HepG2 (cell line): ENCODE data around the gene C20orf144. TPM values are rescaled to one million over a fixed set of nuclear protein-coding genes. Genes with fewer than 3 reads are reported as not detected.

Source experiments
- ATF7 ChIP-seq, 2 experiments: fragments of 450-650 bp in 1 of 2; sonication (generic) in 1 of 2; formaldehyde crosslinking in 1 of 2; IDR thresholded peaks; 2 replicates each; pipeline versions ENCODE4 v1.4.0 to v1.6.1; 2016 to 2020; ENCODE audit warnings: antibody characterized with exemption in 1 of 2, mild to moderate bottlenecking in 1 of 2, missing genetic modification reagents in 1 of 2
- CENPX ChIP-seq: sonication (generic); formaldehyde crosslinking; IDR thresholded peaks from 2 replicates; pipeline ENCODE4 v1.9.0; 2021; ENCODE audit warnings: mild to moderate bottlenecking, missing genetic modification reagents, moderate library complexity
- CHCHD3 ChIP-seq: sonication (generic); formaldehyde crosslinking; IDR thresholded peaks from 2 replicates; pipeline ENCODE4 v1.8.0; 2022; ENCODE audit warnings: mild to moderate bottlenecking, missing genetic modification reagents, moderate library complexity
- FOSL1 ChIP-seq: sonication (generic); formaldehyde crosslinking; IDR thresholded peaks from 2 replicates; pipeline ENCODE4 v1.9.0; 2021; ENCODE audit warnings: missing genetic modification reagents, borderline replicate concordance
- FOSL2 ChIP-seq: sonication (generic); formaldehyde crosslinking; IDR thresholded peaks from 2 replicates; pipeline ENCODE4 v1.4.0; 2020; ENCODE audit warnings: missing genetic modification reagents
- HCFC1 ChIP-seq: fragments of 150-350 bp; IDR thresholded peaks from 2 replicates; pipeline ENCODE4 v1.6.1; 2014; ENCODE audit warnings: low read depth, low read length
- PITX1 ChIP-seq: sonication (generic); formaldehyde crosslinking; IDR thresholded peaks from 2 replicates; pipeline ENCODE4 v1.5.1; 2020; ENCODE audit warnings: mild to moderate bottlenecking, missing genetic modification reagents
- PRDM10 ChIP-seq: sonication (generic); formaldehyde crosslinking; IDR thresholded peaks from 2 replicates; pipeline ENCODE4 v1.4.0; 2020; ENCODE audit warnings: low read depth, missing genetic modification reagents
- TBX3 ChIP-seq: fragments of 450-650 bp; IDR thresholded peaks from 2 replicates; pipeline ENCODE4 v1.6.1; 2017; ENCODE audit warnings: antibody characterized with exemption, mild to moderate bottlenecking, inconsistent platforms, borderline replicate concordance
- USF2 ChIP-seq, 2 experiments: sonication (generic) in 1 of 2; formaldehyde crosslinking in 1 of 2; IDR thresholded peaks; 2 replicates each; pipeline versions ENCODE4 v1.5.1 to v1.6.1; 2011 to 2020; ENCODE audit warnings: borderline replicate concordance in 1 of 2, low read depth in 1 of 2, low read length in 1 of 2, mild to moderate bottlenecking in 1 of 2, missing genetic modification reagents in 1 of 2, moderate library complexity in 1 of 2
- ZNF282 ChIP-seq: fragments of 450-650 bp; IDR thresholded peaks from 2 replicates; pipeline ENCODE4 v1.6.1; 2018; ENCODE audit not compliant: partially characterized antibody
- ZNF318 ChIP-seq: sonication (generic); formaldehyde crosslinking; IDR thresholded peaks from 2 replicates; pipeline ENCODE4 v1.4.0; 2020; ENCODE audit warnings: mild to moderate bottlenecking, missing genetic modification reagents
- ZNF605 ChIP-seq: sonication (generic); formaldehyde crosslinking; IDR thresholded peaks from 2 replicates; pipeline ENCODE4 v1.8.0; 2022; ENCODE audit warnings: mild to moderate bottlenecking, missing genetic modification reagents
- polyA plus RNA-seq, 8 experiments: library from polyadenylated mRNA; depleted of rRNA in 3 of 8; stranded (reverse) in 7 of 8; unstranded in 1 of 8; fragments of >200 nt; fragmentation: Illumina TruSeq in 4 of 8; extraction: Trizol in 4 of 8; gene quantifications; 2 replicates each; pipeline versions ENCODE4 v1.2.1 to v1.2.3, GENCODE V29; 2011 to 2016; ENCODE audit warnings: low read depth in 4 of 8, missing spikeins in 1 of 8, mixed read lengths in 1 of 8; ENCODE audit not compliant: insufficient read depth in 1 of 8
- total RNA-seq, 5 experiments: library from RNA; depleted of rRNA; stranded (reverse); fragments of >200 nt; fragmentation: Illumina TruSeq; extraction: Trizol; gene quantifications; 2 replicates each; pipeline ENCODE4 v1.2.3, GENCODE V29; 2016; ENCODE audit warnings: low read depth in 1 of 5

C20orf144 gene
- total and polyA plus RNA-seq, 2 of the 13 experiments (the other 11 are each of a cell fraction or from before 2014, with no cell fraction given), result 0.09 to 0.16 TPM

- TF ChIP-seq USF2 (IDR thresholded peaks at IDR 0.05; ENCODE audit: low read depth, low read length), result no peak
- TF ChIP-seq USF2 (CRISPR knock-in tag; IDR thresholded peaks at IDR 0.05; ENCODE audit: borderline replicate concordance), result no peak; the same call in 1 of the 2 replicates
- TF ChIP-seq ZNF318 (CRISPR knock-in tag), result no peak
- no peak; the same call in 1 of the 2 replicates for TF ChIP-seq FOSL2 (CRISPR knock-in tag)
- no peak for TF ChIP-seq FOSL1 (CRISPR knock-in tag)
- TF ChIP-seq ZNF282, result no peak
- peak; percentile 60 for TF ChIP-seq CHCHD3 (CRISPR knock-in tag)
- TF ChIP-seq PITX1 (CRISPR knock-in tag), result no peak
- no peak for TF ChIP-seq HCFC1
- TF ChIP-seq TBX3, result no peak
- TF ChIP-seq CENPX (CRISPR knock-in tag), result no peak
- TF ChIP-seq ZNF605, result peak; percentile 43; the same call in 1 of the 2 replicates
- TF ChIP-seq ATF7 (IDR thresholded peaks at IDR 0.05), result no peak
- no peak for TF ChIP-seq ATF7 (CRISPR knock-in tag; IDR thresholded peaks at IDR 0.05)
- TF ChIP-seq PRDM10, result peak; percentile 17; the same call in 1 of the 2 replicates
Observed at GRCh38 chr20:33673410-33674293, 11.5 kb downstream of the C20orf144 start (continued).
